Measurements from ENCODE around the gene PCCA. TPM values are rescaled to one million over a fixed set of nuclear protein-coding genes. Genes with fewer than 3 reads are reported as not detected.

PCCA gene
- total and polyA plus RNA-seq, 2 donors from 2014 or later, result 86.2 to 222 TPM

- TF ChIP-seq CTCF (IDR thresholded peaks at IDR 0.05; ENCODE audit: borderline replicate concordance, extremely low read depth, insufficient read depth), result no peak
- no peak for FAIRE-seq
- Histone ChIP-seq H3K9me3 (ENCODE audit: control insufficient read depth in 2 of 3, insufficient read depth in 1 of 3, low read length in 3 of 3) (no peaks in the 10 kb centered on the region), H3K4me1 (ENCODE audit: control insufficient read depth in 2 of 3, insufficient read depth in 2 of 3, low read depth in 1 of 3, low read length in 3 of 3) (peaks cover 0 to 2% (median 0%) of the 10 kb centered on the region in 3 donors), H3K4me3 (ENCODE audit: low read length in 3 of 3) (no peak overlapping the region), H3K36me3 (ENCODE audit: control insufficient read depth in 2 of 3, insufficient read depth in 3 of 3, low read length in 3 of 3) (no peaks in the 10 kb centered on the region), H3K27me3 (ENCODE audit: control insufficient read depth, insufficient read depth, low read length) (no peaks in the 10 kb centered on the region), H3K9ac (ENCODE audit: low read length in 3 of 3) (no peak overlapping the region), H3K27ac (ENCODE audit: low read depth in 2 of 2, low read length in 2 of 2) (no peak overlapping the region)
- no peak for DNase-seq
- intact Hi-C loops (cut with DNase I), result no loop called here
These were observed 404.5 kb downstream of the PCCA start for GRCh38 chr13:100493418-100493817.

- no peak overlapping the region for H3K9ac ChIP-seq (ENCODE audit: low read length in 3 of 3)
- no peak for TF ChIP-seq CTCF (IDR thresholded peaks at IDR 0.05; ENCODE audit: borderline replicate concordance, extremely low read depth, insufficient read depth)
- no peak overlapping the region for H3K27ac ChIP-seq (ENCODE audit: low read depth in 2 of 2, low read length in 2 of 2)
- no peak for FAIRE-seq
- no peaks in the 10 kb centered on the region for H3K27me3 ChIP-seq (ENCODE audit: control insufficient read depth, insufficient read depth, low read length)
- intact Hi-C loops (cut with DNase I), result no loop called here
- H3K9me3 ChIP-seq (ENCODE audit: control insufficient read depth in 2 of 3, insufficient read depth in 1 of 3, low read length in 3 of 3), result no peaks in the 10 kb centered on the region
- H3K4me1 ChIP-seq (ENCODE audit: control insufficient read depth in 2 of 3, insufficient read depth in 2 of 3, low read depth in 1 of 3, low read length in 3 of 3), result peaks cover 0 to 2% (median 0%) of the 10 kb centered on the region in 3 donors
- no peaks in the 10 kb centered on the region for H3K36me3 ChIP-seq (ENCODE audit: control insufficient read depth in 2 of 3, insufficient read depth in 3 of 3, low read length in 3 of 3)
- no peak overlapping the region for H3K4me3 ChIP-seq (ENCODE audit: low read length in 3 of 3)
- no peak for DNase-seq
These were observed 406.6 kb downstream of the PCCA start for GRCh38 chr13:100495455-100495854.

GRCh38 chr13:100497389-100497788 lies 408.5 kb downstream of the PCCA start:
- no peaks in the 10 kb centered on the region for H3K27me3 ChIP-seq (ENCODE audit: control insufficient read depth, insufficient read depth, low read length)
- no peak for TF ChIP-seq CTCF (IDR thresholded peaks at IDR 0.05; ENCODE audit: borderline replicate concordance, extremely low read depth, insufficient read depth)
- intact Hi-C loops (cut with DNase I), result no loop called here
- no peaks in the 10 kb centered on the region for H3K4me1 ChIP-seq (ENCODE audit: control insufficient read depth in 2 of 3, insufficient read depth in 2 of 3, low read depth in 1 of 3, low read length in 3 of 3)
- H3K4me3 ChIP-seq (ENCODE audit: low read length in 3 of 3), result no peak overlapping the region
- DNase-seq, result no peak
- no peak overlapping the region for H3K27ac ChIP-seq (ENCODE audit: low read depth in 2 of 2, low read length in 2 of 2)
- FAIRE-seq, result no peak
- H3K9me3 ChIP-seq (ENCODE audit: control insufficient read depth in 2 of 3, insufficient read depth in 1 of 3, low read length in 3 of 3), result no peaks in the 10 kb centered on the region
- H3K9ac ChIP-seq (ENCODE audit: low read length in 3 of 3), result no peak overlapping the region
- H3K36me3 ChIP-seq (ENCODE audit: control insufficient read depth in 2 of 3, insufficient read depth in 3 of 3, low read length in 3 of 3), result no peaks in the 10 kb centered on the region

GRCh38 chr13:100502446-100502845 lies 413.6 kb downstream of the PCCA start:
- H3K4me3 ChIP-seq (ENCODE audit: low read length in 3 of 3), result no peak overlapping the region
- no peaks in the 10 kb centered on the region for H3K27me3 ChIP-seq (ENCODE audit: control insufficient read depth, insufficient read depth, low read length)
- no peak overlapping the region for H3K27ac ChIP-seq (ENCODE audit: low read depth in 2 of 2, low read length in 2 of 2)
- TF ChIP-seq CTCF (IDR thresholded peaks at IDR 0.05; ENCODE audit: borderline replicate concordance, extremely low read depth, insufficient read depth), result no peak
- H3K9ac ChIP-seq (ENCODE audit: low read length in 3 of 3), result no peak overlapping the region
- no peaks in the 10 kb centered on the region for H3K4me1 ChIP-seq (ENCODE audit: control insufficient read depth in 2 of 3, insufficient read depth in 2 of 3, low read depth in 1 of 3, low read length in 3 of 3)
- H3K36me3 ChIP-seq (ENCODE audit: control insufficient read depth in 2 of 3, insufficient read depth in 3 of 3, low read length in 3 of 3), result no peaks in the 10 kb centered on the region
- FAIRE-seq (no peak), DNase-seq (no peak)
- intact Hi-C loops (cut with DNase I), result no loop called here
- H3K9me3 ChIP-seq (ENCODE audit: control insufficient read depth in 2 of 3, insufficient read depth in 1 of 3, low read length in 3 of 3), result no peaks in the 10 kb centered on the region
